ENCODE results near the gene NRM.
"Not testable (repeated sequence)": the region's sequence is repeated elsewhere in the genome, so short reads cannot be mapped to it uniquely, and the experiment has no call there.

NRM gene

GRCh38 chr6:30687659-30688431 is 2.9 kb downstream of the NRM start:
- no peak for DNase-seq

GRCh38 chr6:30686908-30687658 is 3.7 kb downstream of the NRM start:
- DNase-seq, result peak; percentile 96

- DNase-seq, result peak; percentile 88
Measured at GRCh38 chr6:30686009-30686907, 4.5 kb downstream of the NRM start, which contains the start of gene PPP1R18. Gene PPP1R18, minus strand, starts transcription at chr6:30686645. Its CDS starts 627 bp downstream, at chr6:30686018.

GRCh38 chr6:30685157-30686008 is 5.4 kb downstream of the NRM start:
- DNase-seq, result no peak

- DNase-seq, result no peak
Measured at GRCh38 chr6:30684386-30685156, 6.2 kb downstream of the NRM start.

- DNase-seq, result no peak
Measured at GRCh38 chr6:30683980-30684338, 6.8 kb downstream of the NRM start.

- no peak for DNase-seq
Measured at GRCh38 chr6:30683183-30683979, 7.4 kb downstream of the NRM start.

- DNase-seq, result peak; percentile 72
Measured at GRCh38 chr6:30682143-30683117, 8.4 kb downstream of the NRM start.

GRCh38 chr6:30681766-30682142 is 9.0 kb downstream of the NRM start:
- no peak for DNase-seq

- DNase-seq, result no peak
Measured at GRCh38 chr6:30679765-30680535, 10.8 kb downstream of the NRM start.

- peak; percentile 92 for DNase-seq
Measured at GRCh38 chr6:30678964-30679726, 11.6 kb downstream of the NRM start.

- DNase-seq, result no peak
Measured at GRCh38 chr6:30676660-30677285, 14.0 kb downstream of the NRM start.

GRCh38 chr6:30672445-30673253 is 18.1 kb downstream of the NRM start, which contains the start of gene DHX16:
Gene DHX16, minus strand, starts transcription at chr6:30673006. Its CDS starts 165 bp downstream, at chr6:30672841.
- DNase-seq, result peak; percentile 95

GRCh38 chr6:30670760-30671527 is 19.8 kb downstream of the NRM start:
- DNase-seq, result no peak

- DNase-seq, result not testable (repeated sequence)
Measured at GRCh38 chr6:30666300-30666699, 24.5 kb downstream of the NRM start.
